RWPE2 (cell line): ENCODE results near the gene GSTP1.

Source experiments
- ATAC-seq: fragments of 200-7000 bp; cut with Tn5 transposase; 3 replicates; pipeline ENCODE4 v1.9.1; 2021; ENCODE audit warnings: low read depth
- DNase-seq: peaks from one replicate; pipeline ENCODE4 v3.0.0-alpha.2; 2020; ENCODE audit warnings: low spot score
- H3K27ac ChIP-seq: fragments of 450-650 bp; 2 replicates; pipeline ENCODE4 v1.5.1; 2017; ENCODE audit warnings: mild to moderate bottlenecking; ENCODE audit not compliant: poor library complexity, severe bottlenecking
- H3K27me3 ChIP-seq: fragments of 250-450 bp; sonication (Bioruptor Pico); 2 replicates; pipeline ENCODE4 v1.5.1; 2021; ENCODE audit warnings: mild to moderate bottlenecking, moderate library complexity; ENCODE audit not compliant: insufficient read depth, poor library complexity, severe bottlenecking
- H3K36me3 ChIP-seq: fragments of 250-450 bp; sonication (Bioruptor Pico); 2 replicates; pipeline ENCODE4 v1.5.1; 2020; ENCODE audit warnings: low read depth, mild to moderate bottlenecking, moderate library complexity
- H3K4me1 ChIP-seq: fragments of 250-450 bp; sonication (Bioruptor Pico); 2 replicates; pipeline ENCODE4 v1.5.1; 2021; ENCODE audit warnings: mild to moderate bottlenecking, moderate library complexity; ENCODE audit not compliant: insufficient read depth, poor library complexity, severe bottlenecking
- H3K4me3 ChIP-seq: fragments of 250-450 bp; sonication (Bioruptor Pico); 2 replicates; pipeline ENCODE4 v1.5.1; 2021; ENCODE audit warnings: mild to moderate bottlenecking, moderate library complexity; ENCODE audit not compliant: severe bottlenecking
- H3K9me3 ChIP-seq: fragments of 250-450 bp; sonication (Bioruptor Pico); 2 replicates; pipeline ENCODE4 v1.5.1; 2021; ENCODE audit warnings: mild to moderate bottlenecking, moderate library complexity; ENCODE audit not compliant: severe bottlenecking
- CTCF ChIP-seq: fragments of 450-650 bp; IDR thresholded peaks from one replicate; pipeline ENCODE4 v1.5.1; 2017; ENCODE audit warnings: mild to moderate bottlenecking, moderate library complexity; ENCODE audit not compliant: poor library complexity, severe bottlenecking

GSTP1 gene

GRCh38 chr11:67582011-67582410, 1.6 kb upstream of the GSTP1 start:
- H3K4me1 ChIP-seq, result peaks cover 26% of the 10 kb centered on the region

GRCh38 chr11:67584205-67584880, 731 bp downstream of the GSTP1 start:
- Histone ChIP-seq H3K36me3 (peaks cover 36% of the 10 kb centered on the region), H3K27me3 (no peaks in the 10 kb centered on the region), H3K27ac (peak overlapping the region; percentile 92), H3K4me1 (peaks cover 26% of the 10 kb centered on the region), H3K4me3 (peak overlapping the region; percentile 77), H3K9me3 (no peaks in the 10 kb centered on the region)
- no peak for TF ChIP-seq CTCF
- ATAC-seq (peak; percentile 77), DNase-seq (peak; percentile 88)

More at GRCh38 chr11:67582011-67582410, 1.6 kb upstream of the GSTP1 start:
- Histone ChIP-seq H3K27me3 (no peaks in the 10 kb centered on the region), H3K27ac (peak overlapping the region; percentile 92), H3K36me3 (peaks cover 25% of the 10 kb centered on the region), H3K9me3 (no peaks in the 10 kb centered on the region), H3K4me3 (no peak overlapping the region)
- no peak for TF ChIP-seq CTCF
- no peak for ATAC-seq
- DNase-seq, result no peak

GRCh38 chr11:67584881-67585873, 1.6 kb downstream of the GSTP1 start:
- H3K4me1 ChIP-seq, result peaks cover 26% of the 10 kb centered on the region
- no peaks in the 10 kb centered on the region for H3K27me3 ChIP-seq
- peak overlapping the region; percentile 77 for H3K4me3 ChIP-seq
- TF ChIP-seq CTCF, result no peak
- no peak for DNase-seq
- H3K9me3 ChIP-seq, result no peaks in the 10 kb centered on the region
- H3K27ac ChIP-seq, result peak overlapping the region; percentile 92
- ATAC-seq, result no peak; the same call in 1 of the 3 replicates
- H3K36me3 ChIP-seq, result peaks cover 36% of the 10 kb centered on the region

- no peaks in the 10 kb centered on the region for H3K27me3 ChIP-seq
- H3K4me1 ChIP-seq, result peaks cover 26% of the 10 kb centered on the region
- peak overlapping the region; percentile 92 for H3K27ac ChIP-seq
- TF ChIP-seq CTCF, result no peak
- H3K4me3 ChIP-seq, result no peak overlapping the region
- H3K9me3 ChIP-seq, result no peaks in the 10 kb centered on the region
- H3K36me3 ChIP-seq, result peaks cover 36% of the 10 kb centered on the region
- DNase-seq, result no peak
- ATAC-seq, result no peak
Measured at GRCh38 chr11:67585911-67586310, 2.3 kb downstream of the GSTP1 start.
